ENCODE results near the gene WNK3. TPM values are rescaled to one million over a fixed set of nuclear protein-coding genes. Genes with fewer than 3 reads are reported as not detected.

Gene WNK3
- total and polyA plus RNA-seq, 2 experiments from 2014 or later = 27.6 to 57.5 TPM

DNA sequence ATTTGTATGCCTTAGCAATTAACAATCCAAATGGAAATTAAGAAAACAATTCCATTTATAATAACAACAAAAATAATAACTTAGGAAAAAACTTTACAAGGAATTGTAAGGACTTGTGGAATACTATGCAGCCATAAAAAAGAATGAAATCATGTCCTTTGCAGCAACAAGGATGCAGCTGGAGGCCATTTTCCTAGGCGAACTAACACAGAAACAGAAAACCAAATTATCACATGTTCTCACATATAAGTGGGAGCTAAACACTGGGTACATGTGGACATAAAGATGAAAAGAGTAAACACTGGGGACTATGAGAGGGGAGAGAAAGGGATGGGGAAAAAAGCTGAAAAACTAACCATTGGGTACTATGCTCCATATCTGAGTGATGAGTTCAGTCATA, 77.4 kb downstream of the WNK3 start:
- Mint-ChIP-seq H3K36me3 (ENCODE audit: low read depth) (peaks cover 16% of the 10 kb centered on the region; the same call in 2 of the 3 replicates), H3K27ac (no peak overlapping the region), H3K4me1 (no peaks in the 10 kb centered on the region), H3K4me3 (no peak overlapping the region), H3K27me3 (ENCODE audit: insufficient read depth, low read depth, poor library complexity) (no peaks in the 10 kb centered on the region), H3K9me3 (no peaks in the 10 kb centered on the region)
- H3F3A ChIP-seq (replicated peaks; ENCODE audit: low read depth) = no peaks in the 10 kb centered on the region
- DNase-seq (ENCODE audit: low spot score) (no peak), ATAC-seq (no peak)
- no peaks in the 10 kb centered on the region for H3K9me2 ChIP-seq (ENCODE audit: insufficient read depth)
- no peaks in the 10 kb centered on the region for H3K79me2 ChIP-seq (replicated peaks; ENCODE audit: insufficient read depth)
- no peaks in the 10 kb centered on the region for H3K4me1 ChIP-seq (ENCODE audit: insufficient read depth)
- H3K27ac ChIP-seq (ENCODE audit: low read depth) = no peak overlapping the region
- no peak overlapping the region for H3K4me3 ChIP-seq
- no peaks in the 10 kb centered on the region for H3K36me3 ChIP-seq (ENCODE audit: insufficient read depth)
- no peak overlapping the region for H3K4me2 ChIP-seq
- no peaks in the 10 kb centered on the region for H3K27me3 ChIP-seq (ENCODE audit: insufficient read depth)
- H4K20me1 ChIP-seq (replicated peaks; ENCODE audit: insufficient read depth) = no peaks in the 10 kb centered on the region
- no peak for TF ChIP-seq EZH2phosphoT487 (IDR thresholded peaks at IDR 0.05; ENCODE audit: unreplicated experiment)
- no peak for TF ChIP-seq NANOG (IDR thresholded peaks at IDR 0.05; ENCODE audit: borderline replicate concordance)
- TF ChIP-seq POLR2AphosphoS5 (IDR thresholded peaks at IDR 0.05; ENCODE audit: low read depth) = no peak
- TF ChIP-seq ETS1 (IDR thresholded peaks at IDR 0.05) = no peak
- TF ChIP-seq, protein P1, sequence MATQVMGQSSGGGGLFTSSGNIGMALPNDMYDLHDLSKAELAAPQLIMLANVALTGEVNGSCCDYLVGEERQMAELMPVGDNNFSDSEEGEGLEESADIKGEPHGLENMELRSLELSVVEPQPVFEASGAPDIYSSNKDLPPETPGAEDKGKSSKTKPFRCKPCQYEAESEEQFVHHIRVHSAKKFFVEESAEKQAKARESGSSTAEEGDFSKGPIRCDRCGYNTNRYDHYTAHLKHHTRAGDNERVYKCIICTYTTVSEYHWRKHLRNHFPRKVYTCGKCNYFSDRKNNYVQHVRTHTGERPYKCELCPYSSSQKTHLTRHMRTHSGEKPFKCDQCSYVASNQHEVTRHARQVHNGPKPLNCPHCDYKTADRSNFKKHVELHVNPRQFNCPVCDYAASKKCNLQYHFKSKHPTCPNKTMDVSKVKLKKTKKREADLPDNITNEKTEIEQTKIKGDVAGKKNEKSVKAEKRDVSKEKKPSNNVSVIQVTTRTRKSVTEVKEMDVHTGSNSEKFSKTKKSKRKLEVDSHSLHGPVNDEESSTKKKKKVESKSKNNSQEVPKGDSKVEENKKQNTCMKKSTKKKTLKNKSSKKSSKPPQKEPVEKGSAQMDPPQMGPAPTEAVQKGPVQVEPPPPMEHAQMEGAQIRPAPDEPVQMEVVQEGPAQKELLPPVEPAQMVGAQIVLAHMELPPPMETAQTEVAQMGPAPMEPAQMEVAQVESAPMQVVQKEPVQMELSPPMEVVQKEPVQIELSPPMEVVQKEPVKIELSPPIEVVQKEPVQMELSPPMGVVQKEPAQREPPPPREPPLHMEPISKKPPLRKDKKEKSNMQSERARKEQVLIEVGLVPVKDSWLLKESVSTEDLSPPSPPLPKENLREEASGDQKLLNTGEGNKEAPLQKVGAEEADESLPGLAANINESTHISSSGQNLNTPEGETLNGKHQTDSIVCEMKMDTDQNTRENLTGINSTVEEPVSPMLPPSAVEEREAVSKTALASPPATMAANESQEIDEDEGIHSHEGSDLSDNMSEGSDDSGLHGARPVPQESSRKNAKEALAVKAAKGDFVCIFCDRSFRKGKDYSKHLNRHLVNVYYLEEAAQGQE (IDR thresholded peaks at IDR 0.05; ENCODE audit: unreplicated experiment) = no peak
- no peak for TF ChIP-seq JUNB (IDR thresholded peaks at IDR 0.05; ENCODE audit: unreplicated experiment)
- TF ChIP-seq, protein P2, sequence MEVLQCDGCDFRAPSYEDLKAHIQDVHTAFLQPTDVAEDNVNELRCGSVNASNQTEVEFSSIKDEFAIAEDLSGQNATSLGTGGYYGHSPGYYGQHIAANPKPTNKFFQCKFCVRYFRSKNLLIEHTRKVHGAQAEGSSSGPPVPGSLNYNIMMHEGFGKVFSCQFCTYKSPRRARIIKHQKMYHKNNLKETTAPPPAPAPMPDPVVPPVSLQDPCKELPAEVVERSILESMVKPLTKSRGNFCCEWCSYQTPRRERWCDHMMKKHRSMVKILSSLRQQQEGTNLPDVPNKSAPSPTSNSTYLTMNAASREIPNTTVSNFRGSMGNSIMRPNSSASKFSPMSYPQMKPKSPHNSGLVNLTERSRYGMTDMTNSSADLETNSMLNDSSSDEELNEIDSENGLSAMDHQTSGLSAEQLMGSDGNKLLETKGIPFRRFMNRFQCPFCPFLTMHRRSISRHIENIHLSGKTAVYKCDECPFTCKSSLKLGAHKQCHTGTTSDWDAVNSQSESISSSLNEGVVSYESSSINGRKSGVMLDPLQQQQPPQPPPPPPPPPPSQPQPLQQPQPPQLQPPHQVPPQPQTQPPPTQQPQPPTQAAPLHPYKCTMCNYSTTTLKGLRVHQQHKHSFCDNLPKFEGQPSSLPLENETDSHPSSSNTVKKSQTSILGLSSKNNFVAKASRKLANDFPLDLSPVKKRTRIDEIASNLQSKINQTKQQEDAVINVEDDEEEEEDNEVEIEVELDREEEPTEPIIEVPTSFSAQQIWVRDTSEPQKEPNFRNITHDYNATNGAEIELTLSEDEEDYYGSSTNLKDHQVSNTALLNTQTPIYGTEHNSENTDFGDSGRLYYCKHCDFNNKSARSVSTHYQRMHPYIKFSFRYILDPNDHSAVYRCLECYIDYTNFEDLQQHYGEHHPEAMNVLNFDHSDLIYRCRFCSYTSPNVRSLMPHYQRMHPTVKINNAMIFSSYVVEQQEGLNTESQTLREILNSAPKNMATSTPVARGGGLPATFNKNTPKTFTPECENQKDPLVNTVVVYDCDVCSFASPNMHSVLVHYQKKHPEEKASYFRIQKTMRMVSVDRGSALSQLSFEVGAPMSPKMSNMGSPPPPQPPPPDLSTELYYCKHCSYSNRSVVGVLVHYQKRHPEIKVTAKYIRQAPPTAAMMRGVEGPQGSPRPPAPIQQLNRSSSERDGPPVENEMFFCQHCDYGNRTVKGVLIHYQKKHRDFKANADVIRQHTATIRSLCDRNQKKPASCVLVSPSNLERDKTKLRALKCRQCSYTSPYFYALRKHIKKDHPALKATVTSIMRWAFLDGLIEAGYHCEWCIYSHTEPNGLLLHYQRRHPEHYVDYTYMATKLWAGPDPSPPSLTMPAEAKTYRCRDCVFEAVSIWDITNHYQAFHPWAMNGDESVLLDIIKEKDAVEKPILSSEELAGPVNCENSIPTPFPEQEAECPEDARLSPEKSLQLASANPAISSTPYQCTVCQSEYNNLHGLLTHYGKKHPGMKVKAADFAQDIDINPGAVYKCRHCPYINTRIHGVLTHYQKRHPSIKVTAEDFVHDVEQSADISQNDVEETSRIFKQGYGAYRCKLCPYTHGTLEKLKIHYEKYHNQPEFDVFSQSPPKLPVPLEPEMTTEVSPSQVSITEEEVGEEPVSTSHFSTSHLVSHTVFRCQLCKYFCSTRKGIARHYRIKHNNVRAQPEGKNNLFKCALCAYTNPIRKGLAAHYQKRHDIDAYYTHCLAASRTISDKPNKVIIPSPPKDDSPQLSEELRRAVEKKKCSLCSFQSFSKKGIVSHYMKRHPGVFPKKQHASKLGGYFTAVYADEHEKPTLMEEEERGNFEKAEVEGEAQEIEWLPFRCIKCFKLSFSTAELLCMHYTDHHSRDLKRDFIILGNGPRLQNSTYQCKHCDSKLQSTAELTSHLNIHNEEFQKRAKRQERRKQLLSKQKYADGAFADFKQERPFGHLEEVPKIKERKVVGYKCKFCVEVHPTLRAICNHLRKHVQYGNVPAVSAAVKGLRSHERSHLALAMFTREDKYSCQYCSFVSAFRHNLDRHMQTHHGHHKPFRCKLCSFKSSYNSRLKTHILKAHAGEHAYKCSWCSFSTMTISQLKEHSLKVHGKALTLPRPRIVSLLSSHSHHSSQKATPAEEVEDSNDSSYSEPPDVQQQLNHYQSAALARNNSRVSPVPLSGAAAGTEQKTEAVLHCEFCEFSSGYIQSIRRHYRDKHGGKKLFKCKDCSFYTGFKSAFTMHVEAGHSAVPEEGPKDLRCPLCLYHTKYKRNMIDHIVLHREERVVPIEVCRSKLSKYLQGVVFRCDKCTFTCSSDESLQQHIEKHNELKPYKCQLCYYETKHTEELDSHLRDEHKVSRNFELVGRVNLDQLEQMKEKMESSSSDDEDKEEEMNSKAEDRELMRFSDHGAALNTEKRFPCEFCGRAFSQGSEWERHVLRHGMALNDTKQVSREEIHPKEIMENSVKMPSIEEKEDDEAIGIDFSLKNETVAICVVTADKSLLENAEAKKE (CRISPR knock-in tag; IDR thresholded peaks at IDR 0.05) = no peak
- TF ChIP-seq STAT1 (IDR thresholded peaks at IDR 0.05; ENCODE audit: unreplicated experiment) = no peak
- no peak for TF ChIP-seq EZH2 (IDR thresholded peaks at IDR 0.05; ENCODE audit: low read depth, unreplicated experiment)
- TF ChIP-seq CREB1 (CRISPR knock-in tag; IDR thresholded peaks at IDR 0.05; ENCODE audit: low read depth) = no peak
- no peak for TF ChIP-seq ZNF331 (CRISPR knock-in tag; IDR thresholded peaks at IDR 0.05; ENCODE audit: low read depth)
- TF ChIP-seq ZNF114 (CRISPR knock-in tag; IDR thresholded peaks at IDR 0.05) = no peak
- no peak for TF ChIP-seq CTCF (conservative IDR thresholded peaks at IDR 0.05; ENCODE audit: low read depth in 2 of 2)
- H2AFZ ChIP-seq = no peak overlapping the region
